K562 (cell line): ENCODE results near the gene ACTR1B. TPM values are rescaled to one million over a fixed set of nuclear protein-coding genes. Genes with fewer than 3 reads are reported as not detected.

Experiments used
- HMG20B ChIP-seq: fragments of 250-450 bp; sonication (Bioruptor Pico); IDR thresholded peaks from 2 replicates; pipeline ENCODE4 v1.5.0; 2021; ENCODE audit warnings: mild to moderate bottlenecking
- NR4A1 ChIP-seq, 2 experiments: fragments of 250-450 bp in 1 of 2; fragments of 450-650 bp in 1 of 2; sonication (Bioruptor Pico) in 1 of 2; IDR thresholded peaks; 2 replicates each; pipeline versions ENCODE4 v1.4.0 to v1.6.1; 2016 to 2020; ENCODE audit warnings: mild to moderate bottlenecking in 2 of 2, missing compliant biosample characterization in 1 of 2, missing genetic modification characterization in 1 of 2, moderate library complexity in 1 of 2
- POLR2G ChIP-seq: fragments of 200-400 bp; formaldehyde crosslinking; IDR thresholded peaks from 2 replicates; pipeline ENCODE4 v1.6.1; 2017; ENCODE audit warnings: low read depth, mild to moderate bottlenecking, antibody characterized with exemption, low read length, moderate library complexity
- POLR3G ChIP-seq: IDR thresholded peaks from 2 replicates; pipeline ENCODE4 v1.6.1; 2011; ENCODE audit not compliant: insufficient read length, insufficient replicate concordance; ENCODE audit errors: extremely low read depth
- RBM39 ChIP-seq: fragments of 200-400 bp; formaldehyde crosslinking; optimal IDR thresholded peaks from 2 replicates; pipeline ENCODE3; 2018; ENCODE audit warnings: low read depth, low read length
- TAL1 ChIP-seq: fragments of 450-650 bp; IDR thresholded peaks from 2 replicates; pipeline ENCODE4 v1.6.1; 2016; ENCODE audit warnings: mild to moderate bottlenecking
- ZKSCAN3 ChIP-seq: fragments of 250-450 bp; sonication (Bioruptor Pico); IDR thresholded peaks from 2 replicates; pipeline ENCODE4 v1.4.0; 2020
- polyA plus RNA-seq, 8 experiments: library from polyadenylated mRNA; depleted of rRNA in 4 of 8; stranded (reverse) in 5 of 8; unstranded in 3 of 8; fragments of >200 nt; fragmentation: Nextera tagmentation in 2 of 8; fragmentation: Illumina TruSeq in 1 of 8; extraction: Ambion mirVana in 2 of 8; extraction: Trizol in 1 of 8; gene quantifications; 2 replicates each; pipeline versions ENCODE4 v1.2.1 to v1.2.3, GENCODE V29; 2011 to 2014; ENCODE audit warnings: inconsistent platforms in 1 of 8, missing spikeins in 1 of 8
- total RNA-seq, 7 experiments: library from RNA; depleted of rRNA in 6 of 7; stranded (reverse); fragments of >200 nt in 6 of 7; fragmentation: Illumina TruSeq in 2 of 7; extraction: Trizol in 2 of 7; gene quantifications; 2 replicates each; pipeline versions ENCODE4 v1.2.1 to v1.2.3, GENCODE V29; 2011 to 2021; ENCODE audit warnings: low replicate concordance in 1 of 7
- TF ChIP-seq, protein P1 (sequence below): sonication (generic); formaldehyde crosslinking; IDR thresholded peaks from 2 replicates; pipeline ENCODE4 v1.8.1; 2023; ENCODE audit warnings: mild to moderate bottlenecking, missing genetic modification reagents
- TF ChIP-seq, protein P2 (sequence below), 2 experiments: fragments of 450-650 bp in 1 of 2; sonication (generic) in 1 of 2; formaldehyde crosslinking in 1 of 2; IDR thresholded peaks; 2 replicates each; pipeline versions ENCODE4 v1.7.1 to v1.9.0; 2016 to 2022; ENCODE audit warnings: inconsistent platforms in 1 of 2, mild to moderate bottlenecking in 1 of 2, missing genetic modification reagents in 1 of 2
- TF ChIP-seq, protein P3 (sequence below), 2 experiments: fragments of 200-800 bp in 1 of 2; sonication (Bioruptor generic) in 1 of 2; sonication (generic) in 1 of 2; formaldehyde crosslinking in 1 of 2; IDR thresholded peaks in 1 of 2; conservative IDR thresholded peaks in 1 of 2; 2 replicates each; pipeline versions ENCODE4 v1.5.0 to v1.6.1; 2016 to 2020; ENCODE audit warnings: missing compliant biosample characterization in 1 of 2, missing genetic modification characterization in 1 of 2, missing genetic modification reagents in 1 of 2
- TF ChIP-seq, protein P4 (sequence below): sonication (generic); formaldehyde crosslinking; IDR thresholded peaks from 2 replicates; pipeline ENCODE4 v1.8.0; 2022; ENCODE audit warnings: missing genetic modification reagents, mild to moderate bottlenecking, moderate library complexity, borderline replicate concordance

Gene ACTR1B
- total and polyA plus RNA-seq, 9 of the 15 experiments (the other 6 are each of a cell fraction or from before 2014, with no cell fraction given): 0.49 to 42.3 (median 22.5) TPM

DNA sequence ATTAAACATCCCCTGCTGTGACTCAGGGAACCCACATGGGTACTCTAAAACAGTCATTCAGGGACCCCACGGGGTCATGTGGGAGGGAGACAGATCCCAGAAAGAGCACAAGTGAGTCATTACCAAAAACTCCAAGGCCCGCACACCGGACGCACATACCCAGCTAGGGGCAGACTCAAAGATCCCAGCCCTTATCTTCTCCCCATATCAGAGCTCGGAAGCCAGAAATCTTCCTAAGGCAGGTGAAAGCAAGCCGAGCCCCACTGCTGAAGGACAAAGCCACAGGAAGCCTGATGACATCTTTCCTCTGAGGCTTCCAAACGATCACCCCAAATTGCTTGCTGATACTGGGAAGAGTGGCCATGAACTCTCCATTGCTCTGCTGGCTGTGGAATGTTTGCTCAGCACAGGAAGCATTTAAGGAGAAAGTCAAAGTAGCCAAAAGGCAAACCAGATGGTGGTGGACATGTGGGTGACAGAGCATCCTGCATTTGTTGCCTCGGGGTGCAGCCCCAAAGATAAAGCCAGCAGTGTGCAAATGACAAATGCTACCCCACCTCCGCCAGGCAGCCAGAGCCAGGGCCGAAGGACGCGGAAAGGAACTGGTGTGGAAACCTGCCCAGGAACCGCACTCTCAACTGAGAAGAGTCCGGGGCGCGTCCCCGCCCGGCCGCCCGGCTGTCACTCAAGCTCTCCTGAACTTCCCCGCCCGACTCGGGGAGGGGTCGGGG, 784 bp downstream of the ACTR1B start (continued):
- TF ChIP-seq, protein P1, sequence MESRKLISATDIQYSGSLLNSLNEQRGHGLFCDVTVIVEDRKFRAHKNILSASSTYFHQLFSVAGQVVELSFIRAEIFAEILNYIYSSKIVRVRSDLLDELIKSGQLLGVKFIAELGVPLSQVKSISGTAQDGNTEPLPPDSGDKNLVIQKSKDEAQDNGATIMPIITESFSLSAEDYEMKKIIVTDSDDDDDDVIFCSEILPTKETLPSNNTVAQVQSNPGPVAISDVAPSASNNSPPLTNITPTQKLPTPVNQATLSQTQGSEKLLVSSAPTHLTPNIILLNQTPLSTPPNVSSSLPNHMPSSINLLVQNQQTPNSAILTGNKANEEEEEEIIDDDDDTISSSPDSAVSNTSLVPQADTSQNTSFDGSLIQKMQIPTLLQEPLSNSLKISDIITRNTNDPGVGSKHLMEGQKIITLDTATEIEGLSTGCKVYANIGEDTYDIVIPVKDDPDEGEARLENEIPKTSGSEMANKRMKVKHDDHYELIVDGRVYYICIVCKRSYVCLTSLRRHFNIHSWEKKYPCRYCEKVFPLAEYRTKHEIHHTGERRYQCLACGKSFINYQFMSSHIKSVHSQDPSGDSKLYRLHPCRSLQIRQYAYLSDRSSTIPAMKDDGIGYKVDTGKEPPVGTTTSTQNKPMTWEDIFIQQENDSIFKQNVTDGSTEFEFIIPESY (CRISPR knock-in tag): no peak
- TF ChIP-seq, protein P2, sequence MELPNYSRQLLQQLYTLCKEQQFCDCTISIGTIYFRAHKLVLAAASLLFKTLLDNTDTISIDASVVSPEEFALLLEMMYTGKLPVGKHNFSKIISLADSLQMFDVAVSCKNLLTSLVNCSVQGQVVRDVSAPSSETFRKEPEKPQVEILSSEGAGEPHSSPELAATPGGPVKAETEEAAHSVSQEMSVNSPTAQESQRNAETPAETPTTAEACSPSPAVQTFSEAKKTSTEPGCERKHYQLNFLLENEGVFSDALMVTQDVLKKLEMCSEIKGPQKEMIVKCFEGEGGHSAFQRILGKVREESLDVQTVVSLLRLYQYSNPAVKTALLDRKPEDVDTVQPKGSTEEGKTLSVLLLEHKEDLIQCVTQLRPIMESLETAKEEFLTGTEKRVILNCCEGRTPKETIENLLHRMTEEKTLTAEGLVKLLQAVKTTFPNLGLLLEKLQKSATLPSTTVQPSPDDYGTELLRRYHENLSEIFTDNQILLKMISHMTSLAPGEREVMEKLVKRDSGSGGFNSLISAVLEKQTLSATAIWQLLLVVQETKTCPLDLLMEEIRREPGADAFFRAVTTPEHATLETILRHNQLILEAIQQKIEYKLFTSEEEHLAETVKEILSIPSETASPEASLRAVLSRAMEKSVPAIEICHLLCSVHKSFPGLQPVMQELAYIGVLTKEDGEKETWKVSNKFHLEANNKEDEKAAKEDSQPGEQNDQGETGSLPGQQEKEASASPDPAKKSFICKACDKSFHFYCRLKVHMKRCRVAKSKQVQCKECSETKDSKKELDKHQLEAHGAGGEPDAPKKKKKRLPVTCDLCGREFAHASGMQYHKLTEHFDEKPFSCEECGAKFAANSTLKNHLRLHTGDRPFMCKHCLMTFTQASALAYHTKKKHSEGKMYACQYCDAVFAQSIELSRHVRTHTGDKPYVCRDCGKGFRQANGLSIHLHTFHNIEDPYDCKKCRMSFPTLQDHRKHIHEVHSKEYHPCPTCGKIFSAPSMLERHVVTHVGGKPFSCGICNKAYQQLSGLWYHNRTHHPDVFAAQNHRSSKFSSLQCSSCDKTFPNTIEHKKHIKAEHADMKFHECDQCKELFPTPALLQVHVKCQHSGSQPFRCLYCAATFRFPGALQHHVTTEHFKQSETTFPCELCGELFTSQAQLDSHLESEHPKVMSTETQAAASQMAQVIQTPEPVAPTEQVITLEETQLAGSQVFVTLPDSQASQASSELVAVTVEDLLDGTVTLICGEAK (IDR thresholded peaks at IDR 0.05): peak; percentile 79
- TF ChIP-seq, protein P2 (CRISPR knock-in tag; IDR thresholded peaks at IDR 0.05): no peak
- TF ChIP-seq POLR3G (no peak), ZKSCAN3 (CRISPR knock-in tag) (no peak), POLR2G (no peak), RBM39 (no peak), HMG20B (CRISPR knock-in tag) (no peak), TAL1 (no peak; the same call in 1 of the 2 replicates), NR4A1 (CRISPR knock-in tag; IDR thresholded peaks at IDR 0.05) (no peak), NR4A1 (tag; IDR thresholded peaks at IDR 0.05) (no peak)
- TF ChIP-seq, protein P3, sequence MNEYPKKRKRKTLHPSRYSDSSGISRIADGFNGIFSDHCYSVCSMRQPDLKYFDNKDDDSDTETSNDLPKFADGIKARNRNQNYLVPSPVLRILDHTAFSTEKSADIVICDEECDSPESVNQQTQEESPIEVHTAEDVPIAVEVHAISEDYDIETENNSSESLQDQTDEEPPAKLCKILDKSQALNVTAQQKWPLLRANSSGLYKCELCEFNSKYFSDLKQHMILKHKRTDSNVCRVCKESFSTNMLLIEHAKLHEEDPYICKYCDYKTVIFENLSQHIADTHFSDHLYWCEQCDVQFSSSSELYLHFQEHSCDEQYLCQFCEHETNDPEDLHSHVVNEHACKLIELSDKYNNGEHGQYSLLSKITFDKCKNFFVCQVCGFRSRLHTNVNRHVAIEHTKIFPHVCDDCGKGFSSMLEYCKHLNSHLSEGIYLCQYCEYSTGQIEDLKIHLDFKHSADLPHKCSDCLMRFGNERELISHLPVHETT (CRISPR knock-in tag; conservative IDR thresholded peaks at IDR 0.05 in 1 of 2, IDR thresholded peaks at IDR 0.05 in 1 of 2): no peak
- TF ChIP-seq, protein P4, sequence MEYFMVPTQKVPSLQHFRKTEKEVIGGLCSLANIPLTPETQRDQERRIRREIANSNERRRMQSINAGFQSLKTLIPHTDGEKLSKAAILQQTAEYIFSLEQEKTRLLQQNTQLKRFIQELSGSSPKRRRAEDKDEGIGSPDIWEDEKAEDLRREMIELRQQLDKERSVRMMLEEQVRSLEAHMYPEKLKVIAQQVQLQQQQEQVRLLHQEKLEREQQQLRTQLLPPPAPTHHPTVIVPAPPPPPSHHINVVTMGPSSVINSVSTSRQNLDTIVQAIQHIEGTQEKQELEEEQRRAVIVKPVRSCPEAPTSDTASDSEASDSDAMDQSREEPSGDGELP (CRISPR knock-in tag): no peak; the same call in 1 of the 2 replicates
